Thoracic aorta (tissue), 2 donors: ENCODE results near the gene C11orf21. TPM values are rescaled to one million over a fixed set of nuclear protein-coding genes. Genes with fewer than 3 reads are reported as not detected.

ENCODE experiments used
- ATAC-seq: fragments of 150-250 bp; one replicate; pipeline ENCODE4 v1.8.0; 2017; ENCODE audit warnings: low read depth; ENCODE audit not compliant: insufficient number of reproducible peaks, low FRiP score
- DNase-seq: peaks from one replicate; pipeline ENCODE4 v3.0.0-alpha.2; 2020; ENCODE audit warnings: low spot score
- H3K27ac ChIP-seq, 2 donors: fragments of 200-600 bp; sonication (generic); 1 replicate in 1 of 2; 2 replicates in 1 of 2; pipeline ENCODE4 v1.5.1; 2016; ENCODE audit warnings: mild to moderate bottlenecking in 2 of 2, moderate library complexity in 2 of 2
- H3K27me3 ChIP-seq: fragments of 200-600 bp; sonication (generic); replicated peaks from 2 replicates; pipeline ENCODE4 v1.6.0; 2016; ENCODE audit warnings: mild to moderate bottlenecking; ENCODE audit not compliant: insufficient read depth
- H3K36me3 ChIP-seq: fragments of 200-600 bp; sonication (generic); one replicate; pipeline ENCODE4 v1.5.1; 2016
- H3K4me1 ChIP-seq, 2 donors: fragments of 200-600 bp; sonication (generic); 1 replicate in 1 of 2; 2 replicates in 1 of 2; pipeline versions ENCODE4 v1.5.1 to v1.6.0; 2016; ENCODE audit warnings: low read depth in 2 of 2, mild to moderate bottlenecking in 1 of 2; ENCODE audit not compliant: control insufficient read depth in 1 of 2
- H3K4me3 ChIP-seq: fragments of 200-600 bp; sonication (generic); 2 replicates; pipeline ENCODE4 v1.5.1; 2016; ENCODE audit warnings: mild to moderate bottlenecking
- H3K9me3 ChIP-seq: fragments of 200-600 bp; sonication (generic); 2 replicates; pipeline ENCODE4 v1.5.1; 2016
- total RNA-seq, 2 donors: library from RNA; depleted of rRNA; stranded (reverse); fragments of >200 nt; gene quantifications; one replicate each; pipeline versions ENCODE4 v1.1.0 to v1.2.3, GENCODE V29; 2016
- TF ChIP-seq, protein P1 (sequence below): fragments of 200-600 bp; sonication (generic); IDR thresholded peaks from one replicate; pipeline ENCODE4 v1.5.1; 2019; ENCODE audit warnings: antibody characterized with exemption

Gene C11orf21
- total RNA-seq, 2 donors from 2014 or later, result 1.1 to 4.3 TPM

DNA sequence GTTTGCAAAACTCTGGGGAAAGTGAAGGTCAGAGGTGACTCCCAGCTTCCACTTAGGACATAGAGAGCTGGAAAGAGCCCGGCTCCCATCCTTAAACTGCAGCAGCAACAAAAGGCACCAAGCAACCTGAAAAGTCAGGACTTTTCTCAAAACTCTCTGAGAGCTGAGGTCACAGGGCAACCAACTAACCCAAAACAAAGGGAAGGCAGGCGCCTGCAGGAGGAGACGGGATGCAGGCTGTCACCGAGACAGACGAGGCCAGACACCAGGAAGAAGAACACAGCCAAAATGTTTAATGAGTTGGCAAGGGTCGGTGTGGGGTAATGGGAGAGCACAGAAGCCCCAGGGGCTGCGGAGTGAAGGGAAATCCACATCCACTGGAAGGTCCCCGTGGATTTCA, 51.2 kb downstream of the C11orf21 start:
- Histone ChIP-seq H3K4me3 (no peak overlapping the region), H3K27ac (no peak overlapping the region), H3K36me3 (no peaks in the 10 kb centered on the region), H3K9me3 (no peaks in the 10 kb centered on the region), H3K4me1 (no peaks in the 10 kb centered on the region), H3K27me3 (peaks cover 4% of the 10 kb centered on the region)
- no peak for ATAC-seq
- TF ChIP-seq, protein P1, sequence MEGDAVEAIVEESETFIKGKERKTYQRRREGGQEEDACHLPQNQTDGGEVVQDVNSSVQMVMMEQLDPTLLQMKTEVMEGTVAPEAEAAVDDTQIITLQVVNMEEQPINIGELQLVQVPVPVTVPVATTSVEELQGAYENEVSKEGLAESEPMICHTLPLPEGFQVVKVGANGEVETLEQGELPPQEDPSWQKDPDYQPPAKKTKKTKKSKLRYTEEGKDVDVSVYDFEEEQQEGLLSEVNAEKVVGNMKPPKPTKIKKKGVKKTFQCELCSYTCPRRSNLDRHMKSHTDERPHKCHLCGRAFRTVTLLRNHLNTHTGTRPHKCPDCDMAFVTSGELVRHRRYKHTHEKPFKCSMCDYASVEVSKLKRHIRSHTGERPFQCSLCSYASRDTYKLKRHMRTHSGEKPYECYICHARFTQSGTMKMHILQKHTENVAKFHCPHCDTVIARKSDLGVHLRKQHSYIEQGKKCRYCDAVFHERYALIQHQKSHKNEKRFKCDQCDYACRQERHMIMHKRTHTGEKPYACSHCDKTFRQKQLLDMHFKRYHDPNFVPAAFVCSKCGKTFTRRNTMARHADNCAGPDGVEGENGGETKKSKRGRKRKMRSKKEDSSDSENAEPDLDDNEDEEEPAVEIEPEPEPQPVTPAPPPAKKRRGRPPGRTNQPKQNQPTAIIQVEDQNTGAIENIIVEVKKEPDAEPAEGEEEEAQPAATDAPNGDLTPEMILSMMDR, result no peak
- DNase-seq, result no peak

- no peak overlapping the region for H3K27ac ChIP-seq
- no peaks in the 10 kb centered on the region for H3K9me3 ChIP-seq
- no peak overlapping the region for H3K4me3 ChIP-seq
- DNase-seq (no peak), ATAC-seq (no peak)
- H3K4me1 ChIP-seq, result no peaks in the 10 kb centered on the region
- H3K27me3 ChIP-seq, result peaks cover 4% of the 10 kb centered on the region
- H3K36me3 ChIP-seq, result no peaks in the 10 kb centered on the region
- TF ChIP-seq, protein P1, result no peak
Measured at GRCh38 chr11:2250041-2250440, 51.7 kb downstream of the C11orf21 start.

- ATAC-seq (no peak), DNase-seq (no peak)
- TF ChIP-seq, protein P1, result no peak
- Histone ChIP-seq H3K4me1 (no peaks in the 10 kb centered on the region), H3K27me3 (peaks cover 4% of the 10 kb centered on the region), H3K4me3 (no peak overlapping the region), H3K27ac (no peak overlapping the region), H3K9me3 (no peaks in the 10 kb centered on the region), H3K36me3 (no peaks in the 10 kb centered on the region)
Measured at GRCh38 chr11:2249189-2249916, 52.4 kb downstream of the C11orf21 start.

GRCh38 chr11:2248762-2249161, 53.0 kb downstream of the C11orf21 start:
- H3K4me1 ChIP-seq, result no peaks in the 10 kb centered on the region
- H3K27ac ChIP-seq, result no peak overlapping the region
- no peak overlapping the region for H3K4me3 ChIP-seq
- H3K27me3 ChIP-seq, result peaks cover 4% of the 10 kb centered on the region
- H3K36me3 ChIP-seq, result no peaks in the 10 kb centered on the region
- H3K9me3 ChIP-seq, result no peaks in the 10 kb centered on the region
- no peak for ATAC-seq
- TF ChIP-seq, protein P1, result no peak
- no peak for DNase-seq

DNA sequence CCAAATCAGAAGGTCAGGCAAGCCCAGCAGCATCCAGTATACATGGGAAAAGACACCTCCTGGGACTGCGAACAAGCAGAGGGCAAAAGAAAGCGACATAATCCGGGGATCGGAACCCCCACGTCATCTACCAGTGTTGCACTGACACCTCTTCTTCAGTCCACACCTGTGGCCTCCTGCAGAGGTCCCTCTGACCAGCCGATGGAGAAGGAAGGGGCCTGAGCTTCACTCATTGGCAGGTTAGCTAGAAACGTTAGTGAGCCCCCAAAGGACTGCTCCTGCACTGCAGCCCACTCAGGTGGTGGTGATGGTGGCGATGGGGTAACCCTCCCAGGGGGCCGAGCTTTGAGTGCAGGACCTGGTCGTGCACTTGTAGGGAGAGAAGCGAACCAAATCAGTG, 53.5 kb downstream of the C11orf21 start:
- TF ChIP-seq, protein P1, result no peak
- ATAC-seq, result no peak
- H3K4me1 ChIP-seq, result no peaks in the 10 kb centered on the region
- H3K27me3 ChIP-seq, result peaks cover 4% of the 10 kb centered on the region
- H3K27ac ChIP-seq, result no peak overlapping the region
- H3K4me3 ChIP-seq, result no peak overlapping the region
- no peak for DNase-seq
- H3K9me3 ChIP-seq, result no peaks in the 10 kb centered on the region
- H3K36me3 ChIP-seq, result no peaks in the 10 kb centered on the region
